Muscle of leg (tissue), 9 donors: ENCODE measurements around the gene SYCP1. TPM values are rescaled to one million over a fixed set of nuclear protein-coding genes. Genes with fewer than 3 reads are reported as not detected.

Experiments
- polyA plus RNA-seq, 8 donors: library from polyadenylated mRNA; unstranded; fragments of 120-200 nt; gene quantifications; one replicate each; pipeline versions ENCODE4 v1.2.1 to v1.2.3, GENCODE V29; 2013; ENCODE audit warnings: inconsistent platforms in 1 of 8, low replicate concordance in 1 of 8; ENCODE audit not compliant: insufficient read length in 8 of 8, insufficient read depth in 1 of 8
- total RNA-seq: library from RNA; stranded (reverse); fragments of 120-200 nt; gene quantifications from one replicate; pipeline ENCODE4 v1.2.4, GENCODE V29; 2013

SYCP1 gene
- total and polyA plus RNA-seq, 9 donors, result not detected

Other genes starting within 250 kb of the SYCP1 start
- gene DENND2C, start 184.8 kb upstream of the SYCP1 start, total RNA-seq, result 7.4 TPM
- gene DENND2C, start 184.8 kb upstream of the SYCP1 start, polyA plus RNA-seq, result 1 to 10 TPM; 2.7 to 9.0 (median 5.0) TPM
- 49.3 TPM for gene AMPD1, start 159.3 kb upstream of the SYCP1 start, total RNA-seq
- gene AMPD1, start 159.3 kb upstream of the SYCP1 start, polyA plus RNA-seq, result 10 to 100 TPM; 36.6 to 96.8 (median 57.7) TPM
- 46.2 TPM for gene NRAS, start 138.1 kb upstream of the SYCP1 start, total RNA-seq
- 10 to 100 TPM; 36.2 to 56.6 (median 50.8) TPM for gene NRAS, start 138.1 kb upstream of the SYCP1 start, polyA plus RNA-seq
- gene CSDE1, start 96.9 kb upstream of the SYCP1 start, total RNA-seq, result 332 TPM
- gene CSDE1, start 96.9 kb upstream of the SYCP1 start, polyA plus RNA-seq, result 100 to 1,000 TPM; 328 to 448 (median 394) TPM
- gene SIKE1, start 74.2 kb upstream of the SYCP1 start, total RNA-seq, result 60.4 TPM
- 10 to 100 TPM; 18.7 to 34.2 (median 27.1) TPM for gene SIKE1, start 74.2 kb upstream of the SYCP1 start, polyA plus RNA-seq
- gene TSHB, start 175.0 kb downstream of the SYCP1 start, total RNA-seq, result not detected
- not detected for gene TSHB, start 175.0 kb downstream of the SYCP1 start, polyA plus RNA-seq
- gene TSPAN2, start 234.6 kb downstream of the SYCP1 start, total RNA-seq, result 17.6 TPM
- gene TSPAN2, start 234.6 kb downstream of the SYCP1 start, polyA plus RNA-seq, result 10 to 100 TPM; 16.3 to 30.6 (median 19.7) TPM